GM13977 (cell line): ENCODE results near the gene ATG5.
"Not testable (repeated sequence)": the region's sequence is repeated elsewhere in the genome, so short reads cannot be mapped to it uniquely, and the experiment has no call there.

Source experiments
- DNase-seq: peaks from one replicate; pipeline ENCODE4 v3.0.0; 2012; ENCODE audit warnings: low spot score
- CTCF ChIP-seq: IDR thresholded peaks from 2 replicates; pipeline ENCODE4 v1.5.1; 2012; ENCODE audit warnings: mild to moderate bottlenecking, control low read depth; ENCODE audit not compliant: insufficient read depth; ENCODE audit errors: extremely low read depth, missing control alignments
- in situ Hi-C: fragments of 300-500 bp; cut with MboI; formaldehyde crosslinking; loops from one replicate; pipeline ENCODE4 v1.12.0; 2022; ENCODE audit warnings: low sequenced_read_pairs, low pct_unique_long_range_greater_than_20kb, mixed read lengths, inconsistent platforms; ENCODE audit not compliant: unreplicated experiment

Gene ATG5

GRCh38 chr6:106253172-106253571 is 72.4 kb downstream of the ATG5 start:
- no peak for TF ChIP-seq CTCF
- in situ Hi-C loops = no loop called here
- DNase-seq = no peak

GRCh38 chr6:106252687-106253086 is 72.9 kb downstream of the ATG5 start:
- in situ Hi-C loops = no loop called here
- DNase-seq = no peak
- no peak for TF ChIP-seq CTCF

GRCh38 chr6:106251531-106252255 is 73.9 kb downstream of the ATG5 start:
- in situ Hi-C loops, DNase-seq: not testable (repeated sequence)

GRCh38 chr6:106250953-106251352 is 74.6 kb downstream of the ATG5 start:
- TF ChIP-seq CTCF = no peak
- in situ Hi-C loops = no loop called here
- no peak for DNase-seq

- no peak for DNase-seq
- no peak for TF ChIP-seq CTCF
- in situ Hi-C loops = no loop called here
Observed at GRCh38 chr6:106249658-106250057, 75.9 kb downstream of the ATG5 start.

GRCh38 chr6:106247733-106248132 is 77.8 kb downstream of the ATG5 start:
- in situ Hi-C loops = no loop called here
- TF ChIP-seq CTCF = no peak
- no peak for DNase-seq

GRCh38 chr6:106247293-106247692 is 78.3 kb downstream of the ATG5 start:
- no peak for TF ChIP-seq CTCF
- in situ Hi-C loops = no loop called here
- no peak for DNase-seq
